GM18517 (cell line): Measurements from ENCODE around the gene MACROD2.

Source experiments
- ATAC-seq: cut with Tn5 transposase; IDR thresholded peaks from one replicate; pipeline ENCODE4 v1.9.1; 2021; ENCODE audit warnings: mild to moderate bottlenecking, moderate library complexity; ENCODE audit not compliant: unreplicated experiment

The MACROD2 gene

DNA sequence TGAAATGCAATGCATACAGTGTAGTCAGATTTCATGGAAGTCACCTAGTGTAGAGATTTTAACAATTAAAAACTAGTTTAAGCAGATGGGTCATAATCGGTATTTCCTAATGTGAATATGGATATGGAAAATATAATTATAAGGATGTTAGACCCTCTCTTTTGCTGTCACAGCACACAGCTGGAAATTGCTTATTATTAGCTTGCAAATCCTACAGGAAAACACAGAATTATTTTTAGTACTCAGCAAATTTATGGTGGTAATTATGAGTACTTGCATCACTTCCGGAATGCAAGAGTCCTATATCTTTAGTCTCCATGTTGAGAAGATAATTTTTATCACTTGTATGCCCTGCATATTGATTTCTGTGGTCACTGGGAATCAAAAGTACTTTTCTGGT is 1584.4 kb downstream of the MACROD2 start:
- no peak for ATAC-seq

GRCh38 chr20:15582146-15582760 is 1586.9 kb downstream of the MACROD2 start:
- no peak for ATAC-seq

DNA sequence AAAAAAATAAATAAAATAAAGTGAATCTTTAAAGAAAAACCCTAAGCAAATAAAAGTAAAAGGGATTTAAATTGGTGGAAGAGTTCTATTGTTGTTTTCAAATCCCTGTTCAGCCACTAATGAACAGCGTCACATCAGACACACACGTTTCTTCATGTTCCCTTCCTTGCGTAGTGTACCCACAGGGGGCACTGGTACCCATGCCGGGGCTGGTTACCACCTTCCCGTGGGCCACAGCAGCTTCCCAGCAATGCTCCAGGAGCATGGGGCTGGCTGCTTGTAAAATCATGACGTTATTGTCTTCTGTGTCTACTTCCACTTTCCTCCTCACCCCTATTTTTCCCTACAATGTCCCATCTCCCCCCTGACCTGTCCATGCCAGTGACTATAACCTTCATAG is 1589.2 kb downstream of the MACROD2 start:
- ATAC-seq = no peak

DNA sequence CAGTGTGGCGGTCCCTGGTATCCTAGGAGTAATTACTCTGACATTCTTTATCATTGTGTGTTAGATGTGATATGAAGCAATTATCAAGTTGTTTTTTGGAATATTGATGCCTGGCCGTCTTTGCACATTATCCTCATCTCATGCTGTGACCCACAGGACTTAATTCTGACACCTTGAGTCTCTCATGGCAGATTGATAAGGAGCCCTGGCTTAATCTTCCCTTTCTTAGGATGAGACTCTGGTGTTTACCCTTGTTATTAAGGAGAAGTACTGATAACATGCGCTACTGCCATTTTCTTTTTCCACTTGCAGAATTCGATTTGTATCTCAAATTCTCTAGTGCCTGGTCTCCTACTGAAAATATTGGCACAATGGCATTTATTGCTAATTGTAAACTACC is 1597.8 kb downstream of the MACROD2 start:
- ATAC-seq = no peak

- no peak for ATAC-seq
Measured at GRCh38 chr20:15594158-15594695, 1598.9 kb downstream of the MACROD2 start.

GRCh38 chr20:15596220-15596890 is 1601.0 kb downstream of the MACROD2 start:
- ATAC-seq = no peak

DNA sequence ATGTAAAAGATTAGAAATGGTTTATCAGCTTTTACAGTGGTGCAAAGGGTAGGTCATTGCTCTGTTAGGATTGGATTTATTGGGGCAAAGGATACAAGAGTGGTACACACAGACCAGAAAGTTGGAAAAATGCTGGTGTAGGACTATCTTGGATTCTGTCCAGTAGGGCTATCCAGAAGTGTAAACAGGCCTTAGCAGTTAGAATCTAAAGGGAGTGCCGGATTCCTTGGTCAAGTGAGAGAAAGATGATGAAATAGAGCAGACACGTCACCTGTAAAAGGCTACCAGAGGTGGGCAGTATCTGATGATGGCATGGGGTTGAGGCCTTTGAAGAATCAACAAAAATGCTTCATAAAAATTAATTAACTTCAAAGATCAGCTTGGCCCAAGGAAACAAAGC is 1602.0 kb downstream of the MACROD2 start:
- ATAC-seq = no peak

- no peak for ATAC-seq
Measured at GRCh38 chr20:15599961-15600360, 1604.6 kb downstream of the MACROD2 start.

DNA sequence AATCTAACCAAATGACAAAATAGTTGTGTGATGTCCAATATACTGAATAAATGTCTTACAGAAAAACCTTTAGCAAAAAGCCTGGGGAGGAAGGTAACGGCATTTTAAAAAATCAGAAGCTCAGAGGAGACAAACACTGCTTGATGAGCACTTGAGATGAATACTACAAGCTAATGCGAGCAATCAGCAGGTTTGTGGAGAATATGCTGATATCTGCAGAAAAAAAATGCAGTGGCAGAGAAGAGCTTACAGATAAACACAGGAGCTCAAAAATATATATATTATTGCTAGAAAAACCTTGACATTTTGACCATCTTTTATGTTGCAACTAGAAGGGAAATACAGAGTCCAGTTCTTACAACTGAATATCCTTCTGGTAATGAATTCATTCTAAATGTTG is 1605.2 kb downstream of the MACROD2 start:
- ATAC-seq = no peak

- no peak for ATAC-seq
Measured at GRCh38 chr20:15603506-15603905, 1608.2 kb downstream of the MACROD2 start.

DNA sequence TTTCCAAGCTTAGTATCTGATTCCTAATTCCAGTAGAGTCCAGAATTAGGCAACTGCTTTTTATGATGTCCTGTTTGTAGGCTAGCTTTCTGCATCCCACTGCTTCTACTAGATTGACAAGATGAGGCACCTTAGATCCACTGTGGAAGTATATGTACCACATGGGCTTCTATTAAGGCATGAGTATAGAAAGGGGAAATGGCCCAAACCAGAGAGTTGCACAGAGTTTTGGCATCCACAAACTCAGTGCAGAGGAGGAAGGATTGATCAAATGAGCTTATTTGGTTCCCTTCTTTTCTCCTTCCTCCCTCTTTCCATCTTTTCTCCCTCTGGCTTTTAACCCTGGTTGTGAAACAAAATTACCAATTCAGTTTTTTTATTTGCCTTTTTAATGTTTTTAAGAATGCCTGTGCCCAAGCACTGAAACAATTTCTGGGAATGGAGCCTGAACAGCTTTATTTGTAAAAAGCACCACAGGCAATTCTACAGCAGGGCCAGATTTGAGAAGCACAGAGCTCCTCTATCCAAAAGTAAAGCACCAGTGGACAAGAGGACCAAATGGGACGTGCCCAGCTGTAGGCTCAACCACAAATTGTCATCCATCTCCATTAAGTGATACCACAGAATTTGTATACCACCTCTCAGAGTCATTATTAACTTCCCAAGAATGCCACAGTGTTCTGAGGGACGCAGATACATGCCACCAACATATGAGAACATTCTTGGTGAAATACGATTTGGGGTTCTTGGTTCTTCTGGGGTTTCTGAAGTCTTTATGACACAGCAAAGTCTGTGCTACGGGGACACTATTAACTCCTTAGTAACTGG is 1608.9 kb downstream of the MACROD2 start:
- ATAC-seq = no peak

- ATAC-seq = no peak
Measured at GRCh38 chr20:15609921-15610320, 1614.6 kb downstream of the MACROD2 start.

- ATAC-seq = no peak
Measured at GRCh38 chr20:15610787-15611186, 1615.5 kb downstream of the MACROD2 start.

GRCh38 chr20:15611541-15611940 is 1616.2 kb downstream of the MACROD2 start:
- no peak for ATAC-seq

DNA sequence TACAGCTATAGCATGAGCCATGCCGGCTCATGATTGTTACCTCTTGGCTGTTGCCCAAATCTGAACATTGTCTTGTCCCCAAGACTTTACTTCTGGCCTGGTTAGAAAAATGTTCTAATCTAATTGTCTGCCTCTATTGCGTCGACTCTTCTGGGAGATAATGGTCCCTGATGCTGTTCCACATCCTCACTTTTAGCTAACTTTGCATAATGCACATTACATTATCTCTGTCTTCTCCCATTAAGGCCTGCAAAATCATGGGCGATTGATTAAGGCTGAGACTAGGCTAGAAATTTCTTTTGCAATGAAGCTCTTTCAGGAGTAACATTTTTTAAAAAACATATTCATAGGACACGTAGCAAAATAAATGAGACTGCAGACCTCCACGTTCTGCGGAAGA is 1616.9 kb downstream of the MACROD2 start:
- ATAC-seq = no peak

- no peak for ATAC-seq
Measured at GRCh38 chr20:15612769-15613168, 1617.5 kb downstream of the MACROD2 start.

GRCh38 chr20:15613530-15613929 is 1618.2 kb downstream of the MACROD2 start:
- ATAC-seq = no peak

GRCh38 chr20:15616626-15617025 is 1621.3 kb downstream of the MACROD2 start:
- no peak for ATAC-seq

DNA sequence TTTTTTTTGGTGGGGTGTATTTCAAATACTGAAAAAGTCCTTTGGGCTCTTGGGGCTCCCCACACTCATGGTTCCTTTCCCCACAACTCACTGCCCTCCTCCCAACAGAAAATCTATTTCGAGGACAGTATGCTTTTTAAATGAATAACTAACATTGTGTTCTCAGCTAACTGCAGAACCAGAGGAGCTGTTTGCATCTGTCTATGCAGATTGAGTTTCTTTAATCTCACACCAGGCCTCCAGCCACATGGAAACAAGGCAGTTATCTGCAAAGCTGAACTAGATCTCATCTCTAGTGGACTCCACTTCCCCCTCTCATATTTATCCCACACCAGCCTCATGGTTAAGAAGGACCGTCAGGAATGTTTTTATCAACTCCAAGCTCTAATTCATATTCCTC is 1622.8 kb downstream of the MACROD2 start:
- ATAC-seq = no peak

GRCh38 chr20:15618912-15619311 is 1623.6 kb downstream of the MACROD2 start:
- no peak for ATAC-seq

DNA sequence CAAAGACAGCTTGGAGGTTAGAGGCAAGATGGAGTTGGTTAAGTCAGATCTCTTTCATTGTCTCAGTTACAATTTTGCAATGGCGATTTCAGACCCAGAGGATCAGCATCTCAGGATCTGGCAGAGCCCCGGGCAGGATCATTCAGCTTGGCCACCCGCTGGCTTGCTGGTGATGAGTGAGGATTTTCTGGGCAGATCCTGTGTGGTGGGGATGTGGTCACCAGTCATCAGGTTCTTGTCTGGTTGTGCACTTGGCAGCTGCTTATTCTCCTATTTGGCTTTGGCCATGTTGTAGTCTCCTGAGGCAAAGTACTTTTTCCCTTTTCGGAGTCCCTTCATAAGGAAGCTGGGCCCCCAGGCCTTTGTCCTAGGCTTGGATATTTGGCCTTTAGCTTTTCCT is 1624.0 kb downstream of the MACROD2 start:
- no peak for ATAC-seq

- ATAC-seq = no peak
Measured at GRCh38 chr20:15619816-15620215, 1624.5 kb downstream of the MACROD2 start.
